Activated CD8-positive, alpha-beta memory T cell treated with anti-CD3 and anti-CD28 coated beads, Interleukin-2, amount 10 ng/mL, durations not matched to agents 7 days and 5 days (primary cell): ENCODE data around the gene CTSH. TPM values are rescaled to one million over a fixed set of nuclear protein-coding genes. Genes with fewer than 3 reads are reported as not detected.
"Not testable (repeated sequence)": the region's sequence is repeated elsewhere in the genome, so short reads cannot be mapped to it uniquely, and the experiment has no call there.

Experiments
- ATAC-seq: fragments of 150-1000 bp; cut with Tn5 transposase; one replicate; pipeline ENCODE4 v1.10.0; 2021; ENCODE audit warnings: moderate library complexity
- CTCF ChIA-PET: fragments of 350-600 bp; sonication (Branson Sonifier 250); formaldehyde crosslinking; loops from one replicate; lab custom pipeline; 2021; ENCODE audit warnings: antibody characterized with exemption; lab: Charles Lee
- DNase-seq: peaks from one replicate; pipeline ENCODE4 v3.0.0-alpha.2; 2020
- H3K27ac Mint-ChIP-seq: one replicate; pipeline ENCODE4 v1.8.0; 2021; ENCODE audit warnings: mild to moderate bottlenecking, mixed read lengths
- H3K27me3 Mint-ChIP-seq: one replicate; pipeline ENCODE4 v1.8.0; 2021; ENCODE audit warnings: mixed read lengths
- H3K36me3 Mint-ChIP-seq: one replicate; pipeline ENCODE4 v1.8.0; 2021; ENCODE audit warnings: mild to moderate bottlenecking, mixed read lengths
- H3K4me1 Mint-ChIP-seq: one replicate; pipeline ENCODE4 v1.8.0; 2021; ENCODE audit warnings: mixed read lengths
- H3K4me3 Mint-ChIP-seq: one replicate; pipeline ENCODE4 v1.8.0; 2021; ENCODE audit warnings: mild to moderate bottlenecking, moderate library complexity, mixed read lengths
- H3K9me3 Mint-ChIP-seq: one replicate; pipeline ENCODE4 v1.8.0; 2022; ENCODE audit warnings: low read depth, mixed read lengths
- total RNA-seq, 2 experiments: library from RNA; stranded (reverse); gene quantifications; one replicate each; pipeline ENCODE4 v1.2.3, GENCODE V29; 2021

The CTSH gene
- total RNA-seq, 2 experiments from 2014 or later: 33.9 to 48.1 TPM

- Mint-ChIP-seq H3K4me3 (no peak overlapping the region), H3K27ac (no peak overlapping the region), H3K27me3 (no peaks in the 10 kb centered on the region), H3K36me3 (peaks cover 2% of the 10 kb centered on the region), H3K4me1 (peaks cover 2% of the 10 kb centered on the region), H3K9me3 (no peaks in the 10 kb centered on the region)
- no peak for ATAC-seq
- no peak for DNase-seq
- CTCF ChIA-PET: interaction anchor here (0.7 to 1.3 kb wide), 2 partner anchors 10 to 22 kb away, joined by 3 read pairs; no protein-coding TSS in a partner anchor
Observed at GRCh38 chr15:78930577-78931388, 14.1 kb downstream of the CTSH start.

- Mint-ChIP-seq H3K27ac (no peak overlapping the region), H3K36me3 (peaks cover 2% of the 10 kb centered on the region), H3K4me1 (peaks cover 1% of the 10 kb centered on the region), H3K27me3 (no peaks in the 10 kb centered on the region), H3K4me3 (no peak overlapping the region), H3K9me3 (no peaks in the 10 kb centered on the region)
- DNase-seq (no peak), ATAC-seq (no peak)
- CTCF ChIA-PET: interaction anchor here (1.3 kb wide), 1 partner anchor 9 kb away, joined by 3 read pairs; no protein-coding TSS in a partner anchor
Observed at GRCh38 chr15:78929536-78930264, 15.1 kb downstream of the CTSH start.

- ATAC-seq (no peak), DNase-seq (no peak)
- peaks cover 2% of the 10 kb centered on the region for H3K36me3 Mint-ChIP-seq
- H3K4me1 Mint-ChIP-seq: no peaks in the 10 kb centered on the region
- no peak overlapping the region for H3K4me3 Mint-ChIP-seq
- H3K27me3 Mint-ChIP-seq: no peaks in the 10 kb centered on the region
- H3K9me3 Mint-ChIP-seq: no peaks in the 10 kb centered on the region
- no peak overlapping the region for H3K27ac Mint-ChIP-seq
- CTCF ChIA-PET: interaction anchor here (0.7 kb wide), 1 partner anchor 13 kb away, joined by 3 read pairs; no protein-coding TSS in a partner anchor
Observed at GRCh38 chr15:78928616-78929093, 16.2 kb downstream of the CTSH start.

GRCh38 chr15:78928176-78928575 lies 16.7 kb downstream of the CTSH start:
- not testable (repeated sequence) for H3K27ac Mint-ChIP-seq, DNase-seq

GRCh38 chr15:78927077-78927790 lies 17.6 kb downstream of the CTSH start:
- no peak overlapping the region for H3K4me3 Mint-ChIP-seq
- DNase-seq (no peak), ATAC-seq (no peak)
- no peak overlapping the region for H3K27ac Mint-ChIP-seq
- H3K9me3 Mint-ChIP-seq: no peaks in the 10 kb centered on the region
- H3K27me3 Mint-ChIP-seq: no peaks in the 10 kb centered on the region
- no peaks in the 10 kb centered on the region for H3K4me1 Mint-ChIP-seq
- H3K36me3 Mint-ChIP-seq: peaks cover 6% of the 10 kb centered on the region
- CTCF ChIA-PET: no interaction called here

More at GRCh38 chr15:78928176-78928575, 16.7 kb downstream of the CTSH start:
- H3K36me3 Mint-ChIP-seq, H3K4me1 Mint-ChIP-seq, H3K9me3 Mint-ChIP-seq, H3K27me3 Mint-ChIP-seq, H3K4me3 Mint-ChIP-seq, ATAC-seq: not testable (repeated sequence)
- CTCF ChIA-PET: interaction anchor here (0.7 kb wide), 1 partner anchor 14 kb away, joined by 3 read pairs; no protein-coding TSS in a partner anchor

GRCh38 chr15:78925956-78926743 lies 18.7 kb downstream of the CTSH start:
- Mint-ChIP-seq H3K4me3 (no peak overlapping the region), H3K9me3 (no peaks in the 10 kb centered on the region), H3K36me3 (peaks cover 12% of the 10 kb centered on the region), H3K27me3 (no peaks in the 10 kb centered on the region), H3K4me1 (no peaks in the 10 kb centered on the region), H3K27ac (no peak overlapping the region)
- ATAC-seq: no peak
- CTCF ChIA-PET: interaction anchor here (0.6 to 1.3 kb wide), 2 partner anchors 259 to 355 kb away, joined by 3 to 5 read pairs; no protein-coding TSS in a partner anchor
- DNase-seq: no peak

GRCh38 chr15:78925076-78925624 lies 19.7 kb downstream of the CTSH start:
- ATAC-seq (no peak), DNase-seq (no peak)
- Mint-ChIP-seq H3K4me1 (no peaks in the 10 kb centered on the region), H3K9me3 (no peaks in the 10 kb centered on the region), H3K27me3 (no peaks in the 10 kb centered on the region), H3K4me3 (no peak overlapping the region), H3K27ac (no peak overlapping the region), H3K36me3 (peaks cover 12% of the 10 kb centered on the region)
- CTCF ChIA-PET: interaction anchor here (1.3 to 1.5 kb wide), 2 partner anchors 14 to 260 kb away, joined by 3 to 5 read pairs; no protein-coding TSS in a partner anchor

- DNase-seq (no peak), ATAC-seq (no peak)
- no peaks in the 10 kb centered on the region for H3K9me3 Mint-ChIP-seq
- CTCF ChIA-PET: interaction anchor here (1.5 kb wide), 1 partner anchor 13 kb away, joined by 5 read pairs; no protein-coding TSS in a partner anchor
- no peak overlapping the region for H3K27ac Mint-ChIP-seq
- H3K4me3 Mint-ChIP-seq: no peak overlapping the region
- no peaks in the 10 kb centered on the region for H3K27me3 Mint-ChIP-seq
- no peaks in the 10 kb centered on the region for H3K4me1 Mint-ChIP-seq
- peaks cover 13% of the 10 kb centered on the region for H3K36me3 Mint-ChIP-seq
Observed at GRCh38 chr15:78923480-78924360, 21.1 kb downstream of the CTSH start.

GRCh38 chr15:78923015-78923414 lies 21.8 kb downstream of the CTSH start:
- DNase-seq (no peak), ATAC-seq (no peak)
- H3K4me3 Mint-ChIP-seq: no peak overlapping the region
- no peaks in the 10 kb centered on the region for H3K4me1 Mint-ChIP-seq
- H3K27me3 Mint-ChIP-seq: no peaks in the 10 kb centered on the region
- peaks cover 14% of the 10 kb centered on the region for H3K36me3 Mint-ChIP-seq
- H3K27ac Mint-ChIP-seq: no peak overlapping the region
- H3K9me3 Mint-ChIP-seq: no peaks in the 10 kb centered on the region
- CTCF ChIA-PET: no interaction called here

GRCh38 chr15:78922527-78922926 lies 22.3 kb downstream of the CTSH start:
- no peaks in the 10 kb centered on the region for H3K9me3 Mint-ChIP-seq
- no peak overlapping the region for H3K4me3 Mint-ChIP-seq
- CTCF ChIA-PET: no interaction called here
- no peaks in the 10 kb centered on the region for H3K4me1 Mint-ChIP-seq
- H3K27me3 Mint-ChIP-seq: no peaks in the 10 kb centered on the region
- H3K27ac Mint-ChIP-seq: no peak overlapping the region
- DNase-seq (no peak), ATAC-seq (no peak)
- H3K36me3 Mint-ChIP-seq: peaks cover 13% of the 10 kb centered on the region

- H3K36me3 Mint-ChIP-seq: peaks cover 13% of the 10 kb centered on the region
- no peaks in the 10 kb centered on the region for H3K9me3 Mint-ChIP-seq
Observed at GRCh38 chr15:78921940-78922339, 22.9 kb downstream of the CTSH start.

More at GRCh38 chr15:78921940-78922339, 22.9 kb downstream of the CTSH start:
- Mint-ChIP-seq H3K27me3 (no peaks in the 10 kb centered on the region), H3K27ac (no peak overlapping the region), H3K4me3 (no peak overlapping the region), H3K4me1 (no peaks in the 10 kb centered on the region)
- CTCF ChIA-PET: interaction anchor here (1.3 kb wide), 1 partner anchor 8 kb away, joined by 3 read pairs; no protein-coding TSS in a partner anchor
- no peak for ATAC-seq
- no peak for DNase-seq
